K562 (cell line): ENCODE data around the gene RPL14. TPM values are rescaled to one million over a fixed set of nuclear protein-coding genes. Genes with fewer than 3 reads are reported as not detected.
A peak's percentile ranks its signal among the peaks of the same experiment; 100 is the strongest.

Experiments used
- FOXM1 ChIP-seq, 2 experiments: fragments of 450-650 bp in 1 of 2; sonication (generic) in 1 of 2; formaldehyde crosslinking in 1 of 2; IDR thresholded peaks; 2 replicates each; pipeline versions ENCODE4 v1.6.1 to v1.9.0; 2017 to 2022; ENCODE audit warnings: low read depth in 2 of 2, mild to moderate bottlenecking in 2 of 2, missing genetic modification reagents in 1 of 2, moderate library complexity in 1 of 2
- HMG20A ChIP-seq: fragments of 450-650 bp; formaldehyde crosslinking; conservative IDR thresholded peaks from 2 replicates; pipeline ENCODE4 v1.4.0; 2020; ENCODE audit warnings: mild to moderate bottlenecking, mixed read lengths
- NFE2 ChIP-seq: IDR thresholded peaks from 2 replicates; pipeline ENCODE4 v1.6.1; 2014; ENCODE audit warnings: antibody characterized with exemption, low read depth
- NFIX ChIP-seq: fragments of 250-450 bp; sonication (Bioruptor Pico); IDR thresholded peaks from 2 replicates; pipeline ENCODE4 v1.4.0; 2020; ENCODE audit warnings: low read depth, mild to moderate bottlenecking, moderate library complexity
- THAP7 ChIP-seq: fragments of 250-450 bp; sonication (Bioruptor Pico); IDR thresholded peaks from 2 replicates; pipeline ENCODE4 v1.5.0; 2021
- ZNF197 ChIP-seq: fragments of 200-800 bp; sonication (Bioruptor generic); IDR thresholded peaks from 2 replicates; pipeline ENCODE4 v1.6.1; 2016; ENCODE audit warnings: low read depth, missing genetic modification characterization, missing compliant biosample characterization
- ZNF232 ChIP-seq: sonication (generic); formaldehyde crosslinking; IDR thresholded peaks from 2 replicates; pipeline ENCODE4 v1.8.0; 2022; ENCODE audit warnings: mild to moderate bottlenecking, missing genetic modification reagents
- ZNF282 ChIP-seq: sonication (generic); formaldehyde crosslinking; IDR thresholded peaks from 2 replicates; pipeline ENCODE4 v1.8.1; 2023; ENCODE audit warnings: missing genetic modification reagents
- ZNF398 ChIP-seq: fragments of 250-450 bp; sonication (Bioruptor Pico); IDR thresholded peaks from 2 replicates; pipeline ENCODE4 v1.8.0; 2021; ENCODE audit warnings: moderate library complexity, mild to moderate bottlenecking, inconsistent platforms
- ZNF584 ChIP-seq: fragments of 200-800 bp; sonication (Bioruptor generic); IDR thresholded peaks from 2 replicates; pipeline ENCODE4 v1.6.1; 2016; ENCODE audit warnings: low read depth, mild to moderate bottlenecking, missing genetic modification characterization, missing compliant biosample characterization
- ZZZ3 ChIP-seq: fragments of 450-650 bp; IDR thresholded peaks from 2 replicates; pipeline ENCODE4 v1.6.1; 2016; ENCODE audit warnings: antibody characterized with exemption, mild to moderate bottlenecking, moderate library complexity
- polyA plus RNA-seq, 8 experiments: library from polyadenylated mRNA; depleted of rRNA in 4 of 8; stranded (reverse) in 5 of 8; unstranded in 3 of 8; fragments of >200 nt; fragmentation: Nextera tagmentation in 2 of 8; fragmentation: Illumina TruSeq in 1 of 8; extraction: Ambion mirVana in 2 of 8; extraction: Trizol in 1 of 8; gene quantifications; 2 replicates each; pipeline versions ENCODE4 v1.2.1 to v1.2.3, GENCODE V29; 2011 to 2014; ENCODE audit warnings: inconsistent platforms in 1 of 8, missing spikeins in 1 of 8
- total RNA-seq, 7 experiments: library from RNA; depleted of rRNA in 6 of 7; stranded (reverse); fragments of >200 nt in 6 of 7; fragmentation: Illumina TruSeq in 2 of 7; extraction: Trizol in 2 of 7; gene quantifications; 2 replicates each; pipeline versions ENCODE4 v1.2.1 to v1.2.3, GENCODE V29; 2011 to 2021; ENCODE audit warnings: low replicate concordance in 1 of 7
- TF ChIP-seq, protein P1 (sequence below), 2 experiments: fragments of 450-650 bp; formaldehyde crosslinking in 1 of 2; IDR thresholded peaks; 2 replicates each; pipeline versions ENCODE4 v1.4.0 to v1.6.1; 2014 to 2020; ENCODE audit warnings: mild to moderate bottlenecking in 2 of 2, borderline replicate concordance in 1 of 2, low read depth in 1 of 2

RPL14 gene
- total and polyA plus RNA-seq, 9 of the 15 experiments (the other 6 are each of a cell fraction or from before 2014, with no cell fraction given) = 851 to 4,649 (median 2,133) TPM

DNA sequence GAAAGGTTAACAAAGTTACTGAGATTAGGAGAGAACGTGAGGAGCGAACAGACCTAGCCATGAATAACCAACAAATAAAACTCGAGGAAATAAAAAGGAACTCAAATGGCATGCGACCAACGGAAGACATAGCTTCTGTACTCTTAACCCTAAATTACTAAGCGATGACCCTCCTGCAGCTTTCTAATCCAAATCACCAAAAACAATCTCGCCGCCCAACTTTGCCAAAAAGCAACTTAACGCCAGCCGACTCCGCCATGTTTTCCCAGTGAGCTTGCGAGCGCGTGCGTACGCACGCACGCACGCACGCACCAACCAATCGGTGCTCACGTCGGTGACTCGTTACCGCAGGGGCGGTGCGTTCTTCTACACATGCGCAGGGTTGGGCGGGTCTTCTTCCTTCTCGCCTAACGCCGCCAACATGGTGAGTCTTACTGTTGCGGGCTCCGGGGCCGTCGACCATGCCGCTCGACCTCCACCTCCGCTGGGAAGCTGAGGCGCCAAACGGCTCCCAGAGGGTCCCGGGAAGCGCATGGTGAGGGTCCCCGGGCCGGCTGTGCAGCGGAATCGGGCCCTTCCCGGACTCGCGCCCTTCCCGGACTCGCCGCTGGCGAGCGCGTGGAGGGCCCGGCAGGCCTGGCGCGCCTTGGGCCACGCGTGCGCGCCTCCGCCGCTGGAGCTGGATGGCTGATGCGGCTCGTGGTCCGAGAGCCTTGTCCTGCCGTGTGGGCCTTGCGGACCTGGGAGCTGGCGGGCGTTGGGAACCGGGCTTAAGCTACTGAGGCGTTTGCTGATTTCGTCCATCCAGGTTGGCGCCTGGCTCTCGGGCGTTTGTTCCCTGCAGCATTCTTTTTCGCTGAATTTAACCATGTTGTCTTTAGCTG is at the start of gene RPL14 (continued):
- peak; percentile 92 for TF ChIP-seq ZNF232 (CRISPR knock-in tag)
- no peak for TF ChIP-seq NFIX (CRISPR knock-in tag)
- peak; percentile 89; the same call in 1 of the 2 replicates for TF ChIP-seq ZNF282 (CRISPR knock-in tag)
- no peak for TF ChIP-seq ZNF584 (CRISPR knock-in tag)
- TF ChIP-seq HMG20A (CRISPR knock-in tag) = no peak
- TF ChIP-seq THAP7 (CRISPR knock-in tag) = no peak; the same call in 1 of the 2 replicates
- TF ChIP-seq ZNF197 = 0 out of 2 replicates have a peak, but pooled peaks have one; percentile 44
- 0 out of 2 replicates have a peak, but pooled peaks have one; percentile 3 for TF ChIP-seq NFE2
- 0 out of 2 replicates have a peak, but pooled peaks have one; percentile 57 for TF ChIP-seq ZZZ3
- TF ChIP-seq, protein P1, sequence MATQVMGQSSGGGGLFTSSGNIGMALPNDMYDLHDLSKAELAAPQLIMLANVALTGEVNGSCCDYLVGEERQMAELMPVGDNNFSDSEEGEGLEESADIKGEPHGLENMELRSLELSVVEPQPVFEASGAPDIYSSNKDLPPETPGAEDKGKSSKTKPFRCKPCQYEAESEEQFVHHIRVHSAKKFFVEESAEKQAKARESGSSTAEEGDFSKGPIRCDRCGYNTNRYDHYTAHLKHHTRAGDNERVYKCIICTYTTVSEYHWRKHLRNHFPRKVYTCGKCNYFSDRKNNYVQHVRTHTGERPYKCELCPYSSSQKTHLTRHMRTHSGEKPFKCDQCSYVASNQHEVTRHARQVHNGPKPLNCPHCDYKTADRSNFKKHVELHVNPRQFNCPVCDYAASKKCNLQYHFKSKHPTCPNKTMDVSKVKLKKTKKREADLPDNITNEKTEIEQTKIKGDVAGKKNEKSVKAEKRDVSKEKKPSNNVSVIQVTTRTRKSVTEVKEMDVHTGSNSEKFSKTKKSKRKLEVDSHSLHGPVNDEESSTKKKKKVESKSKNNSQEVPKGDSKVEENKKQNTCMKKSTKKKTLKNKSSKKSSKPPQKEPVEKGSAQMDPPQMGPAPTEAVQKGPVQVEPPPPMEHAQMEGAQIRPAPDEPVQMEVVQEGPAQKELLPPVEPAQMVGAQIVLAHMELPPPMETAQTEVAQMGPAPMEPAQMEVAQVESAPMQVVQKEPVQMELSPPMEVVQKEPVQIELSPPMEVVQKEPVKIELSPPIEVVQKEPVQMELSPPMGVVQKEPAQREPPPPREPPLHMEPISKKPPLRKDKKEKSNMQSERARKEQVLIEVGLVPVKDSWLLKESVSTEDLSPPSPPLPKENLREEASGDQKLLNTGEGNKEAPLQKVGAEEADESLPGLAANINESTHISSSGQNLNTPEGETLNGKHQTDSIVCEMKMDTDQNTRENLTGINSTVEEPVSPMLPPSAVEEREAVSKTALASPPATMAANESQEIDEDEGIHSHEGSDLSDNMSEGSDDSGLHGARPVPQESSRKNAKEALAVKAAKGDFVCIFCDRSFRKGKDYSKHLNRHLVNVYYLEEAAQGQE (IDR thresholded peaks at IDR 0.05; ENCODE audit: borderline replicate concordance) = 0 out of 2 replicates have a peak, but pooled peaks have one; percentile 11
- TF ChIP-seq, protein P1 (CRISPR knock-in tag; IDR thresholded peaks at IDR 0.05; ENCODE audit: low read depth) = peak; percentile 25; the same call in 1 of the 2 replicates
- no peak for TF ChIP-seq ZNF398 (CRISPR knock-in tag)
- no peak for TF ChIP-seq FOXM1 (IDR thresholded peaks at IDR 0.05; ENCODE audit: low read depth)
- peak; percentile 61; the same call in 1 of the 2 replicates for TF ChIP-seq FOXM1 (CRISPR knock-in tag; IDR thresholded peaks at IDR 0.05; ENCODE audit: low read depth)
